ENCODE data around the gene LMTK3.

- TF ChIP-seq, protein P1, sequence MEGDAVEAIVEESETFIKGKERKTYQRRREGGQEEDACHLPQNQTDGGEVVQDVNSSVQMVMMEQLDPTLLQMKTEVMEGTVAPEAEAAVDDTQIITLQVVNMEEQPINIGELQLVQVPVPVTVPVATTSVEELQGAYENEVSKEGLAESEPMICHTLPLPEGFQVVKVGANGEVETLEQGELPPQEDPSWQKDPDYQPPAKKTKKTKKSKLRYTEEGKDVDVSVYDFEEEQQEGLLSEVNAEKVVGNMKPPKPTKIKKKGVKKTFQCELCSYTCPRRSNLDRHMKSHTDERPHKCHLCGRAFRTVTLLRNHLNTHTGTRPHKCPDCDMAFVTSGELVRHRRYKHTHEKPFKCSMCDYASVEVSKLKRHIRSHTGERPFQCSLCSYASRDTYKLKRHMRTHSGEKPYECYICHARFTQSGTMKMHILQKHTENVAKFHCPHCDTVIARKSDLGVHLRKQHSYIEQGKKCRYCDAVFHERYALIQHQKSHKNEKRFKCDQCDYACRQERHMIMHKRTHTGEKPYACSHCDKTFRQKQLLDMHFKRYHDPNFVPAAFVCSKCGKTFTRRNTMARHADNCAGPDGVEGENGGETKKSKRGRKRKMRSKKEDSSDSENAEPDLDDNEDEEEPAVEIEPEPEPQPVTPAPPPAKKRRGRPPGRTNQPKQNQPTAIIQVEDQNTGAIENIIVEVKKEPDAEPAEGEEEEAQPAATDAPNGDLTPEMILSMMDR (conservative IDR thresholded peaks at IDR 0.05 in 1 of 2, IDR thresholded peaks at IDR 0.05 in 1 of 2; ENCODE audit: low read depth in 1 of 2, low read length in 2 of 2): no peak
- peak; percentile 66 for TF ChIP-seq EZH2 (IDR thresholded peaks at IDR 0.05; ENCODE audit: low read length, missing control alignments)
These were observed 990 bp downstream of the LMTK3 start for GRCh38 chr19:48510421-48511268.
